Esophagus muscularis mucosa (tissue), 4 donors: ENCODE measurements around the gene HOXC11. TPM values are rescaled to one million over a fixed set of nuclear protein-coding genes. Genes with fewer than 3 reads are reported as not detected.
A peak's percentile ranks its signal among the peaks of the same experiment; 100 is the strongest.

Experiments used
- DNase-seq: peaks from one replicate; pipeline ENCODE4 v3.0.0-alpha.2; 2017; ENCODE audit errors: extremely low spot score
- H3K27ac ChIP-seq, 4 donors: fragments of 200-600 bp; sonication (generic); replicated peaks in 1 of 4; 1 replicate in 3 of 4; 2 replicates in 1 of 4; pipeline ENCODE4 v1.5.1; 2016 to 2019; ENCODE audit warnings: mild to moderate bottlenecking in 1 of 4
- H3K27me3 ChIP-seq, 4 donors: fragments of 200-600 bp; sonication (generic); one replicate each; pipeline versions ENCODE4 v1.5.1 to v1.6.0; 2016 to 2019
- H3K36me3 ChIP-seq, 4 donors: fragments of 200-600 bp; sonication (generic); one replicate each; pipeline ENCODE4 v1.5.1; 2016 to 2019
- H3K4me1 ChIP-seq, 4 donors: fragments of 200-600 bp; sonication (generic); one replicate each; pipeline ENCODE4 v1.5.1; 2016 to 2019
- H3K4me3 ChIP-seq, 4 donors: fragments of 200-600 bp; sonication (generic); 1 replicate in 2 of 4; 2 replicates in 2 of 4; pipeline ENCODE4 v1.5.1; 2016 to 2019; ENCODE audit warnings: mild to moderate bottlenecking in 4 of 4, moderate library complexity in 1 of 4
- H3K9me3 ChIP-seq, 4 donors: fragments of 200-600 bp; sonication (generic); 1 replicate in 3 of 4; 2 replicates in 1 of 4; pipeline ENCODE4 v1.5.1; 2016 to 2019
- CTCF ChIP-seq, 3 experiments: fragments of 200-600 bp in 2 of 3; fragments of 450-650 bp in 1 of 3; sonication (generic) in 2 of 3; IDR thresholded peaks; one replicate each; pipeline ENCODE4 v1.5.1; 2017 to 2019; ENCODE audit warnings: antibody characterized with exemption in 3 of 3, mild to moderate bottlenecking in 2 of 3, moderate library complexity in 1 of 3
- EP300 ChIP-seq: sonication (generic); formaldehyde crosslinking; IDR thresholded peaks from one replicate; pipeline ENCODE4 v1.6.1; 2017; ENCODE audit warnings: antibody characterized with exemption
- POLR2A ChIP-seq: fragments of 450-650 bp; IDR thresholded peaks from one replicate; pipeline ENCODE4 v1.6.1; 2017; ENCODE audit warnings: antibody characterized with exemption, moderate library complexity, mild to moderate bottlenecking, low read depth
- POLR2AphosphoS5 ChIP-seq, 2 donors: sonication (generic); formaldehyde crosslinking; IDR thresholded peaks; one replicate each; pipeline ENCODE4 v1.6.1; 2017; ENCODE audit warnings: antibody characterized with exemption in 2 of 2
- WGBS: methylation state at CpG from one replicate; pipeline ENCODE4 v1.1.5; 2018; 5-methylcytosine and 5-hydroxymethylcytosine counted together
- intact Hi-C: fragments of 100-400 bp; cut with DNase I; formaldehyde crosslinking; loops from one replicate; pipeline ENCODE4 v1.15.1; 2023
- total RNA-seq, 4 donors: library from RNA; depleted of rRNA; stranded (reverse); fragments of >200 nt; gene quantifications; one replicate each; pipeline versions ENCODE4 v1.1.0 to v1.2.1, GENCODE V29; 2016

Gene HOXC11
- total RNA-seq, 4 donors from 2014 or later = not detected

- DNase-seq = no peak
- Histone ChIP-seq H3K27me3 (peaks cover 0 to 100% (median 66%) of the 10 kb centered on the region in 4 donors), H3K4me1 (peaks cover 22 to 66% (median 49%) of the 10 kb centered on the region in 4 donors), H3K27ac (no peak overlapping the region), H3K9me3 (no peaks in the 10 kb centered on the region), H3K4me3 (no peak overlapping the region), H3K36me3 (no peaks in the 10 kb centered on the region)
- intact Hi-C loops = loop anchor here (10.0 kb wide), 1 partner anchor 349 kb away; the partner anchor contains the start of gene GPR84
- TF ChIP-seq POLR2AphosphoS5 (IDR thresholded peaks at IDR 0.05) (no peak), EP300 (no peak), CTCF (IDR thresholded peaks at IDR 0.05) (no peak), POLR2A (no peak)
- 17% methylated on average over 3 of the region's 3 CpGs for WGBS
Observed at GRCh38 chr12:54016051-54016450, 43.1 kb downstream of the HOXC11 start.

GRCh38 chr12:54016478-54016964, 43.6 kb downstream of the HOXC11 start:
- Histone ChIP-seq H3K36me3 (no peaks in the 10 kb centered on the region), H3K9me3 (no peaks in the 10 kb centered on the region), H3K4me1 (peaks cover 22 to 61% (median 44%) of the 10 kb centered on the region in 4 donors), H3K27me3 (peaks cover 0 to 100% (median 61%) of the 10 kb centered on the region in 4 donors), H3K27ac (no peak overlapping the region), H3K4me3 (peak overlapping the region; percentile 30 to 56 (median 49))
- TF ChIP-seq CTCF (IDR thresholded peaks at IDR 0.05) (no peak), EP300 (no peak), POLR2AphosphoS5 (IDR thresholded peaks at IDR 0.05) (no peak), POLR2A (no peak)
- no peak for DNase-seq
- intact Hi-C loops = loop anchor here (10.0 kb wide), 1 partner anchor 348 kb away; the partner anchor contains the start of gene GPR84
- 6% methylated on average over 25 of the region's 25 CpGs for WGBS

GRCh38 chr12:54017027-54017788, 44.3 kb downstream of the HOXC11 start:
- peaks cover 22 to 57% (median 44%) of the 10 kb centered on the region in 4 donors for H3K4me1 ChIP-seq
- peak overlapping the region; percentile 48 to 62 (median 53) for H3K4me3 ChIP-seq
- intact Hi-C loops = loop anchor here (10.0 kb wide), 1 partner anchor 348 kb away; the partner anchor contains the start of gene GPR84
- no peaks in the 10 kb centered on the region for H3K36me3 ChIP-seq
- H3K9me3 ChIP-seq = no peaks in the 10 kb centered on the region
- no peak for TF ChIP-seq EP300
- H3K27me3 ChIP-seq = peaks cover 0 to 100% (median 59%) of the 10 kb centered on the region in 4 donors
- 4% methylated on average over 24 of the region's 24 CpGs for WGBS
- no peak for DNase-seq
- H3K27ac ChIP-seq = peak overlapping the region in 3 of 4 donors; percentile 22 to 61 (median 36)

- Histone ChIP-seq H3K27ac (peak overlapping the region in 3 of 4 donors; percentile 22 to 61 (median 36)), H3K27me3 (peaks cover 0 to 100% (median 56%) of the 10 kb centered on the region in 4 donors)
- TF ChIP-seq POLR2A (no peak), CTCF (IDR thresholded peaks at IDR 0.05) (no peak), EP300 (no peak), POLR2AphosphoS5 (IDR thresholded peaks at IDR 0.05) (peak; percentile 54 to 59)
Observed at GRCh38 chr12:54017878-54018467, 45.0 kb downstream of the HOXC11 start.

More at GRCh38 chr12:54017878-54018467, 45.0 kb downstream of the HOXC11 start:
- Histone ChIP-seq H3K4me3 (peak overlapping the region; percentile 48 to 62 (median 53)), H3K36me3 (no peaks in the 10 kb centered on the region), H3K4me1 (peaks cover 22 to 57% (median 44%) of the 10 kb centered on the region in 4 donors), H3K9me3 (no peaks in the 10 kb centered on the region)
- 0% methylated on average over 2 of the region's 34 CpGs for WGBS
- intact Hi-C loops = loop anchor here (10.0 kb wide), 1 partner anchor 347 kb away; the partner anchor contains the start of gene GPR84
- DNase-seq = no peak
